Caco-2 (cell line): Measurements from ENCODE around the gene ZKSCAN1. TPM values are rescaled to one million over a fixed set of nuclear protein-coding genes. Genes with fewer than 3 reads are reported as not detected.

Source experiments
- BruUV-seq: library from RNA; stranded (reverse); fragments of 400-500 nt; replicated peaks from 2 replicates; lab custom pipeline; 2021; lab: Mats Ljungman, UMichigan
- CTCF ChIA-PET: fragments of 300-600 bp; sonication (Branson Sonifier 250); formaldehyde crosslinking; loops from one replicate; lab custom pipeline; 2022; ENCODE audit warnings: antibody characterized with exemption; lab: Charles Lee
- POLR2A ChIA-PET: fragments of 300-600 bp; sonication (Branson Sonifier 250); formaldehyde crosslinking; loops from one replicate; lab custom pipeline; 2022; ENCODE audit warnings: antibody characterized with exemption; lab: Charles Lee
- DNase-seq, 2 experiments: peaks; one replicate each; pipeline versions ENCODE4 v3.0.0 to v3.0.0-alpha.2; 2020 to 2022
- H3K27me3 ChIP-seq: replicated peaks from 2 replicates; pipeline ENCODE4 v1.6.0; 2011; ENCODE audit warnings: low read length; ENCODE audit not compliant: control insufficient read depth, insufficient read depth
- H3K36me3 ChIP-seq: 2 replicates; pipeline ENCODE4 v1.5.1; 2011; ENCODE audit warnings: low read length; ENCODE audit not compliant: control insufficient read depth, insufficient read depth
- H3K4me1 ChIP-seq: fragments of 250-450 bp; sonication (Bioruptor Pico); 2 replicates; pipeline ENCODE4 v1.5.1; 2020; ENCODE audit warnings: mild to moderate bottlenecking
- H3K4me3 ChIP-seq: 2 replicates; pipeline ENCODE4 v1.5.1; 2011; ENCODE audit warnings: low read depth, mild to moderate bottlenecking, control low read depth, low read length
- H3K9me3 ChIP-seq: fragments of 250-450 bp; sonication (Bioruptor Pico); 2 replicates; pipeline ENCODE4 v1.5.1; 2020; ENCODE audit warnings: mild to moderate bottlenecking, moderate library complexity
- H3K27ac Mint-ChIP-seq: one replicate; pipeline ENCODE4 v1.8.0; 2022; ENCODE audit warnings: mixed read lengths; ENCODE audit not compliant: unreplicated experiment
- H3K27me3 Mint-ChIP-seq: one replicate; pipeline ENCODE4 v1.8.0; 2022; ENCODE audit warnings: mixed read lengths; ENCODE audit not compliant: insufficient read depth, unreplicated experiment
- H3K36me3 Mint-ChIP-seq: one replicate; pipeline ENCODE4 v1.8.0; 2022; ENCODE audit warnings: mild to moderate bottlenecking, mixed read lengths; ENCODE audit not compliant: insufficient read depth, unreplicated experiment
- H3K4me1 Mint-ChIP-seq: one replicate; pipeline ENCODE4 v1.8.0; 2022; ENCODE audit warnings: low read depth, mixed read lengths; ENCODE audit not compliant: unreplicated experiment
- H3K4me3 Mint-ChIP-seq: one replicate; pipeline ENCODE4 v1.8.0; 2022; ENCODE audit warnings: mild to moderate bottlenecking, moderate library complexity, mixed read lengths; ENCODE audit not compliant: unreplicated experiment
- H3K9me3 Mint-ChIP-seq: one replicate; pipeline ENCODE4 v1.8.0; 2022; ENCODE audit warnings: mixed read lengths; ENCODE audit not compliant: unreplicated experiment
- intact Hi-C: fragments of 100-400 bp; cut with micrococcal nuclease; formaldehyde crosslinking; loops from one replicate; pipeline ENCODE4 v1.10.0; 2022; ENCODE audit not compliant: unreplicated experiment
- total RNA-seq: library from RNA; stranded (reverse); gene quantifications from 2 replicates; pipeline ENCODE4 v1.2.3, GENCODE V29; 2022
- TF ChIP-seq, protein P1 (sequence below), 2 experiments: fragments of 200-600 bp in 1 of 2; IDR thresholded peaks; 1 replicate in 1 of 2; 2 replicates in 1 of 2; pipeline versions ENCODE4 v1.5.1 to v1.8.0; 2011 to 2022; ENCODE audit warnings: antibody characterized with exemption in 1 of 2, control low read depth in 1 of 2, inconsistent platforms in 1 of 2, low read depth in 1 of 2, low read length in 1 of 2, mild to moderate bottlenecking in 1 of 2, moderate library complexity in 1 of 2; ENCODE audit not compliant: insufficient read depth in 1 of 2, severe bottlenecking in 1 of 2, unreplicated experiment in 1 of 2

The ZKSCAN1 gene
- total RNA-seq, 1 experiment from 2014 or later = 44.8 TPM

GRCh38 chr7:100021297-100021696 is 5.9 kb downstream of the ZKSCAN1 start:
- ChIA-PET CTCF (interaction anchor here (1.0 to 1.1 kb wide), 2 partner anchors 18 to 33 kb away, joined by 3 read pairs; no protein-coding TSS in a partner anchor), POLR2A (interaction anchor here (0.6 to 1.4 kb wide), 2 partner anchors 8 to 17 kb away, joined by 4 to 5 read pairs; no protein-coding TSS in a partner anchor)
- H3K4me1 ChIP-seq = peaks cover 13% of the 10 kb centered on the region
- H3K36me3 ChIP-seq = peaks cover 2% of the 10 kb centered on the region; the same call in 1 of the 2 replicates
- H3K27ac Mint-ChIP-seq = no peak overlapping the region
- H3K9me3 ChIP-seq = no peaks in the 10 kb centered on the region
- H3K9me3 Mint-ChIP-seq = no peaks in the 10 kb centered on the region
- no peak overlapping the region for H3K4me3 ChIP-seq
- H3K4me3 Mint-ChIP-seq = no peak overlapping the region
- H3K27me3 Mint-ChIP-seq = no peaks in the 10 kb centered on the region
- no peaks in the 10 kb centered on the region for H3K27me3 ChIP-seq
- peaks cover 18% of the 10 kb centered on the region for H3K4me1 Mint-ChIP-seq
- no peak for DNase-seq
- intact Hi-C loops = no loop called here
- peaks cover 76% of the 10 kb centered on the region for H3K36me3 Mint-ChIP-seq
- no TSS peak for BruUV-seq
- TF ChIP-seq, protein P1, sequence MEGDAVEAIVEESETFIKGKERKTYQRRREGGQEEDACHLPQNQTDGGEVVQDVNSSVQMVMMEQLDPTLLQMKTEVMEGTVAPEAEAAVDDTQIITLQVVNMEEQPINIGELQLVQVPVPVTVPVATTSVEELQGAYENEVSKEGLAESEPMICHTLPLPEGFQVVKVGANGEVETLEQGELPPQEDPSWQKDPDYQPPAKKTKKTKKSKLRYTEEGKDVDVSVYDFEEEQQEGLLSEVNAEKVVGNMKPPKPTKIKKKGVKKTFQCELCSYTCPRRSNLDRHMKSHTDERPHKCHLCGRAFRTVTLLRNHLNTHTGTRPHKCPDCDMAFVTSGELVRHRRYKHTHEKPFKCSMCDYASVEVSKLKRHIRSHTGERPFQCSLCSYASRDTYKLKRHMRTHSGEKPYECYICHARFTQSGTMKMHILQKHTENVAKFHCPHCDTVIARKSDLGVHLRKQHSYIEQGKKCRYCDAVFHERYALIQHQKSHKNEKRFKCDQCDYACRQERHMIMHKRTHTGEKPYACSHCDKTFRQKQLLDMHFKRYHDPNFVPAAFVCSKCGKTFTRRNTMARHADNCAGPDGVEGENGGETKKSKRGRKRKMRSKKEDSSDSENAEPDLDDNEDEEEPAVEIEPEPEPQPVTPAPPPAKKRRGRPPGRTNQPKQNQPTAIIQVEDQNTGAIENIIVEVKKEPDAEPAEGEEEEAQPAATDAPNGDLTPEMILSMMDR (IDR thresholded peaks at IDR 0.05; ENCODE audit: insufficient read depth in 1 of 2, low read depth in 1 of 2, low read length in 1 of 2, severe bottlenecking in 1 of 2, unreplicated experiment in 1 of 2) = no peak

- H3K4me3 ChIP-seq = no peak overlapping the region
- peaks cover 83% of the 10 kb centered on the region for H3K36me3 Mint-ChIP-seq
- TF ChIP-seq, protein P1 (IDR thresholded peaks at IDR 0.05; ENCODE audit: insufficient read depth in 1 of 2, low read depth in 1 of 2, low read length in 1 of 2, severe bottlenecking in 1 of 2, unreplicated experiment in 1 of 2) = no peak
- H3K27me3 ChIP-seq = no peaks in the 10 kb centered on the region
- no peaks in the 10 kb centered on the region for H3K9me3 Mint-ChIP-seq
- H3K4me1 Mint-ChIP-seq = peaks cover 13% of the 10 kb centered on the region
- intact Hi-C loops = no loop called here
- peaks cover 3% of the 10 kb centered on the region for H3K4me1 ChIP-seq
- no peaks in the 10 kb centered on the region for H3K27me3 Mint-ChIP-seq
- CTCF ChIA-PET = interaction anchor here (0.7 to 0.9 kb wide), 2 partner anchors 109 to 1891 kb away, joined by 3 read pairs; no protein-coding TSS in a partner anchor
- DNase-seq = peak; percentile 64 to 71
- H3K27ac Mint-ChIP-seq = no peak overlapping the region
- H3K36me3 ChIP-seq = peaks cover 2% of the 10 kb centered on the region; the same call in 1 of the 2 replicates
- H3K4me3 Mint-ChIP-seq = no peak overlapping the region
- POLR2A ChIA-PET = interaction anchor here (0.9 kb wide), 1 partner anchor 58 kb away, joined by 3 read pairs; no protein-coding TSS in a partner anchor
- no TSS peak for BruUV-seq
- no peaks in the 10 kb centered on the region for H3K9me3 ChIP-seq
These were observed 7.2 kb downstream of the ZKSCAN1 start for GRCh38 chr7:100022621-100023020.

DNA sequence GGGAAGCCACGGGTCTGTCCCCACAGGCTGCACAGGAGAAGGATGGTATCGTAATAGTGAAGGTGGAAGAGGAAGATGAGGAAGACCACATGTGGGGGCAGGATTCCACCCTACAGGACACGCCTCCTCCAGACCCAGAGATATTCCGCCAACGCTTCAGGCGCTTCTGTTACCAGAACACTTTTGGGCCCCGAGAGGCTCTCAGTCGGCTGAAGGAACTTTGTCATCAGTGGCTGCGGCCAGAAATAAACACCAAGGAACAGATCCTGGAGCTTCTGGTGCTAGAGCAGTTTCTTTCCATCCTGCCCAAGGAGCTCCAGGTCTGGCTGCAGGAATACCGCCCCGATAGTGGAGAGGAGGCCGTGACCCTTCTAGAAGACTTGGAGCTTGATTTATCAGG is 8.1 kb downstream of the ZKSCAN1 start:
- POLR2A ChIA-PET = no interaction called here
- H3K27ac Mint-ChIP-seq = no peak overlapping the region
- no peak for DNase-seq
- H3K4me3 Mint-ChIP-seq = no peak overlapping the region
- Histone ChIP-seq H3K4me1 (no peaks in the 10 kb centered on the region), H3K4me3 (no peak overlapping the region), H3K36me3 (peaks cover 2% of the 10 kb centered on the region), H3K27me3 (no peaks in the 10 kb centered on the region), H3K9me3 (no peaks in the 10 kb centered on the region)
- intact Hi-C loops = no loop called here
- BruUV-seq = no TSS peak
- H3K4me1 Mint-ChIP-seq = peaks cover 13% of the 10 kb centered on the region
- no peaks in the 10 kb centered on the region for H3K9me3 Mint-ChIP-seq
- TF ChIP-seq, protein P1 (IDR thresholded peaks at IDR 0.05; ENCODE audit: insufficient read depth in 1 of 2, low read depth in 1 of 2, low read length in 1 of 2, severe bottlenecking in 1 of 2, unreplicated experiment in 1 of 2) = no peak
- CTCF ChIA-PET = interaction anchor here (0.7 kb wide), 1 partner anchor 1892 kb away, joined by 3 read pairs; no protein-coding TSS in a partner anchor
- no peaks in the 10 kb centered on the region for H3K27me3 Mint-ChIP-seq
- H3K36me3 Mint-ChIP-seq = peaks cover 79% of the 10 kb centered on the region
